GM21619 (cell line): Measurements from ENCODE around the gene PTGFRN.

ENCODE experiments used
- ATAC-seq: cut with Tn5 transposase; IDR thresholded peaks from one replicate; pipeline ENCODE4 v1.9.1; 2021; ENCODE audit not compliant: unreplicated experiment

PTGFRN gene

DNA sequence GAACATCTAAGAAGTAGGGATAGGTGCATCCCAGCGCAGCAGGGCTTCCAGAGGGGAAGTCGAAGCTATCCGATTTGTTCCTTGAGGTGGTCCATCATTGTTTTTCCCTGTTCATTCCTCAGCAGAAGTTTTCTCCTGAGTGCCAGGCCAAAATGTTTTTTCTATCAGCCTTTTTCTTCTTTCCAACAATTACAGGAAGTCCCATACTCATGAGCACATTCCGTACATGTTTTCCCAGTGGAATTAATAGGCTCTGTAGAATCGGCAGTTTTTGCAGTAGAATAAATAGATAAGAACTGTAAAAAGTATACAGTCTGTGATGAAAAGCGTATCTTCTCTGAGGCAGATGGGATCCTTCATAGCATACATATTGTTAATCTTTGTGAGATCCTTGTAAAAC is 116.6 kb downstream of the PTGFRN start:
- no peak for ATAC-seq

DNA sequence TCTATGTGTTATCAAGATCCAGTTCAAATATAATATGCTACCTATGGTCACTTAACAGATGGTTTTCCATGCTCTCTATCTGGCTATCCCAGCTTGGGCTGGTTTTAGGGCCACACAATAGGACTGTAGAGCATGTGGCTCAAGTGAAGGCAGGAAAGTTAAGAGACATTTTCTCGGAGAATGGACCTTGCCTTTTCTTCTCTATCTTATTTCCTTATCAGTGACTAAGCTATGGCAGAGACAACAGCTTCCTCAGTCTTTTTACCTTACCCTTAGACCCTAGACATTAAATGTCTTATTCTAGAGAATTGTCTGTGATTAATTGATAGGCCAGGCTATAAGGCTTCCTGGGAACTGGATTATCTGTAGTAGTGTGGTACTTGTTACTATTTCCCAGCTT is 120.0 kb downstream of the PTGFRN start:
- no peak for ATAC-seq

DNA sequence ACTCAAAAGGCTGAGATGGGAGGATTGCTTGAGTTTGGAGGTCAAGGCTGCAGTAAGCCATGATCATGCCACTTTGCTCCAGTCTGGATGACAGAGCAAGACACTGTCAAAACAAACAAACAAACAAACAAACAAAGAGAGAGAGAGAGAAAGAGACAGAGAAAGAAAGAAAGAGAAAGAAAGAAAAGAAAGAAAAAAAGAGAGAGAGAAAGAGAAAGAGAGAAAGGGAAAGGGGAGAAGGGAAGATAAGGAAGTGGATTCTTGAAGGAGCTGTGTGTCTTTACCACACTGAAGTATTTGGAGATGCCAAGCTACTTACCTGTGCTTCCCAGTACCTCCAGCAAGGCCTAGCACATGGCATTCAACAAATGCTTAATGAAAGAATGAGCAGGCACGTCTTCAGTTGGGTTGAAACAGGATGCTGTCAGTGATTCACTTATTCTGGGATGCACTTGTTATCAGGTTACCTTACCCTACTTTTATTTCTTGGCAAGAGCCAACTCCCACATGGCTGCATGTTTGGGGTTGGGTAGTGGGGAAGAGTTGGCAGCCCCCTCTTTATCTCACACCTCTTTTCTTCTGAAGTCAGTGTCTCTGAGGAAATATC is 120.7 kb downstream of the PTGFRN start:
- ATAC-seq = no peak

DNA sequence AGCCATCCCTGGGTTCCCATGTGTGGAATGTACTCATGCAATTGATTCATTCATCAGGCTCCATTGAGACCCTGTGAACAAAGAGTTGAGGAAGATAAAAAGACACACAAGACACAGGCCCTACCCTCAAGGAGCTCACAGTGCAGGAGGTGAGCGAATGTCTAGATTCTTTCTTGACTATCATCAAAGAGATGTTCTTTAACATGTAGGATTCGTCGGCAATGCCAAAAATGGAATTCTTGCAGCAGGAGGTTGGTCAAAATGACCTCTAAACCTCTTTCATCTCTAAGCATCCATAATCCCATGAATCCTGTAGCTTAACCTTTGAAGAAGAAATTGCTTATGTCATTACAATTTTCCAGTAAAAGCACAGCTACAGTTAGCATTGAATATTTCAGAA is 122.5 kb downstream of the PTGFRN start:
- ATAC-seq = no peak

DNA sequence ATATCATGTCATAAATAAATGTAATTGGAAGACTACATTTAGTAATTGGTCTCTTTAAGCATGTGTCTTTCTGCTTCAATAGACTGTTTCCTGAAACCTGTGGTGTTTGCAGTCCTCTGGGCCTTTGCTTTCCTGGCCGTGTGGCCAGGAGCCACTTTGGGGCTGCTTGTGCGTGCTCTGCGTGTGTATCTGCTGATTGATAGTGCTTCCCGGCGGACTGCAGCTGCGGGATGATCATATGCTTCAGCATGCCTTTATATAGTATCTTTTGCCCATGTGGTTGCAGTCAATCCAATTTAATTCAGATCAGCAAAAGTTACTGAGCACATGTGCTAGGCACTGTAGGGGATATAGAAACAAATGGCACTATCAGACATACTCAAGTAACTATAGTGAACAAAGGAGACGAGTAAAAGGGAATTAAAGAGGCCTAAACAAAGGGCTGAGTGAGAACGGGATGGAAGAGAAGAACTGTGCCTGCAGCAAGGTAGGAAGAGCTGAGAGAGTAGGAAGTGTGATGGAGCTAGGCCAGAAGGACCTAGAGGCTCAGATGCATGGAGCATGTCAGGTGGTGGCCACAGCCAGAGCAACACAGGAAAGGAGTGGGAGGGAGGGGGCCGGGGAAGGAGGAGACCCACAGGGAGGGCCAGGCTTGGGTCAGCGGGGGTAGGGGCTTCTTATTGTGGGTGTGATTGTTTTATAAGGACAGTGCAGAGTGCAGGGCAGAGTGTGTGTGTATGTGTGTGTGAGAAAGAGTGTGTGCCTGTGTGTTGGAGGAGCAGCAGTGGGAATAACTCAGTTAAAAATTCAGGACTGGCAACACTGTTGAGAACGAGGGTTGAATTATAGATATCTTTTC is 123.2 kb downstream of the PTGFRN start:
- no peak for ATAC-seq

DNA sequence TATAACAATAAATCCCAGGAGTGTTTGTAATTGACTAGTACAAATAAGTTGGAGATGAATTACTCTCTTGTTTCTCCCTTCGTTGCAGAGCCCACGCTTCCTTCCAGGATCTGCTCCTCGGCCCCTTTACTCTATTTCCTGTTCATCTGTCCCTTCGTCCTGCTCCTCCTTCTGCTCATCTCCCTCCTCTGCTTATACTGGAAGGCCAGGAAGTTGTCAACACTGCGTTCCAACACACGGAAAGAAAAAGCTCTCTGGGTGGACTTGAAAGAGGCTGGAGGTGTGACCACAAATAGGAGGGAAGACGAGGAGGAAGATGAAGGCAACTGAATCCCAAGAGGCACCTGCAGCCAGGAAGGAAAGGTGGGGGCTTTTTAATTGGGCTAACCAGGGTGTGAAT is 124.1 kb downstream of the PTGFRN start:
- ATAC-seq = no peak

DNA sequence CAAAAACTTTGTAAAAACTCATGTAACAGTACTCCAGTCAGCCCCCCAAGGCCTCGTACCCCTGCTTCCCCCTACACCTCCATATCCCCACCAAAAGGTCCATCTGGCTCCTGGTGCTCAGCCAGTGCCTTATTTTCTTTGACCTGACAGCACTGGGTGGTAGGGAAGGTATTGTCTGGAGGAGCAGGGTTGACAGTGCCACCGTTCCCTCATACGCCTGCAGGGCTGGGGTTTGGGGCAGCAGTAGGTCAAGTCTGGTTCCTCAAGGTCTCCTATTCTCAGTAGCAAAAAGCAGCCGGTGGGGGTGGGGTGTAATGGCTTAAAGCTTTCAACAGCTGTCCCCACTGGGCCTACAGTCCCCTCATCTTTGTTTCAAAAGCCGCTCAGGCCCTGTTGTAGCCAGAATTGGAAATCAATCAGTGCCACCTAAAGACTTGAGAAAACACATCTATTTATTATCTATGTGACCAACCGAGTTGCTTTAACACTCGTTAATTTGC is 125.1 kb downstream of the PTGFRN start:
- ATAC-seq = no peak

DNA sequence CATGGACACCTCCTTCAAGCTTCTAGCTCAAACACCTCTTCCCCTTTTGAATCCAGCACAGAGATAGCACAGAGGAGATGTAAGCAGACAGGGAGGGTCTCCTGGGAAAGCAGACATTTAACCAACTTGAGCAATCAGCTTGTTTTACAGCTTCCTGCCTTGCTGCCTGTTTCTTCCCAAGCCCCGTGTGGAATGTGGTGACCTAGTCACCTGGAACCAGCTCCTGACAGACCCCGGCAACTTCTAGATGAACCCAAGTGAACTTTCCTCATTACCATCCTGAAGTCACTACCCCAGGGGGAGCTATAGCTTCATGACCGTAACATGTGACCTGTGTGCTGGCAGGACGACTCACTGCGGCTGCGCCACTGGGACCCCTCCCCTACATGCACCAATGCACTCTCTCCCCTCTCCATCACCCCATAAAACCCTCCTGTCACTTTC is 126.3 kb downstream of the PTGFRN start:
- no peak for ATAC-seq

DNA sequence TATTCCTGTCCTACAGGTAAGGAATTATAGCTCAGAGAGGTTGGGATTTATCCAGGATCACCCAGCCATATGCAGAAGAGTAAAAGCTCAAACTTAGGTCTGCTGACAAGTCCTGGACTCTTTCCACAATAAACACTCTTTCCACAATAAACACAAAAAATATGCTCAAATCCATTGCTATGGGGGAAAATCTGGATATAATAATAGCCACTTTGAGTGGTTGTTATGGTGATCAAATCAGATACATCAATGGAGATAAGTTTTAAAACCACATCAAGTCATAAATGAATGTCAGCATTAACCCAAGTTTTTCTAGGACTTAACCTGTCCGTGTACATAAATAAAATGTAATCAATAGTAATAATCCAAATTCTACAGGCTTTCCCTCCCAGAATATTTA is 128.1 kb downstream of the PTGFRN start:
- no peak for ATAC-seq

DNA sequence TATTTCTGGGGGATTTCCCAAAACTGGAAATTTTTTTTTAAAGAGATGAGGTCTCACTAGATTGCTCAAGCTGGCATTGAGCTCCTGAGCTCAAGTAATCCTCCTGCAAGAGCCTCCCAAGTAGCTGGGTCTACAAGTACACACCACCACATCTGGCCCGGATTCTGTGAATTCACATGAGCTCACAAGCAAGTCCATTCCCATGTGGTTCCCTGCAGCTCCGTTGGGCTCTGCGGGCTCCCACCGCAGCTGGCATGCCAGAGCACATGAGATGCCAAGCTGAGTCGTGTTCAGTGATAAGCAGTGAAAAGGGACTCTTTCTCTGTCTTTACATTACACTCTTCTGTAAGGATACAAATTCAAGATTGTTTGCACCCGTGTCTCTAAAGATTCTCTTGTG is 128.5 kb downstream of the PTGFRN start:
- ATAC-seq = no peak
